Caco-2 (cell line): ENCODE results near the gene SLC46A3. TPM values are rescaled to one million over a fixed set of nuclear protein-coding genes. Genes with fewer than 3 reads are reported as not detected.
A peak's percentile ranks its signal among the peaks of the same experiment; 100 is the strongest.

ENCODE experiments used
- BruUV-seq: library from RNA; stranded (reverse); fragments of 400-500 nt; replicated peaks from 2 replicates; lab custom pipeline; 2021; lab: Mats Ljungman, UMichigan
- CTCF ChIA-PET: fragments of 300-600 bp; sonication (Branson Sonifier 250); formaldehyde crosslinking; loops from one replicate; lab custom pipeline; 2022; ENCODE audit warnings: antibody characterized with exemption; lab: Charles Lee
- POLR2A ChIA-PET: fragments of 300-600 bp; sonication (Branson Sonifier 250); formaldehyde crosslinking; loops from one replicate; lab custom pipeline; 2022; ENCODE audit warnings: antibody characterized with exemption; lab: Charles Lee
- DNase-seq, 2 experiments: peaks; one replicate each; pipeline versions ENCODE4 v3.0.0 to v3.0.0-alpha.2; 2020 to 2022
- H3K27me3 ChIP-seq: replicated peaks from 2 replicates; pipeline ENCODE4 v1.6.0; 2011; ENCODE audit warnings: low read length; ENCODE audit not compliant: control insufficient read depth, insufficient read depth
- H3K36me3 ChIP-seq: 2 replicates; pipeline ENCODE4 v1.5.1; 2011; ENCODE audit warnings: low read length; ENCODE audit not compliant: control insufficient read depth, insufficient read depth
- H3K4me1 ChIP-seq: fragments of 250-450 bp; sonication (Bioruptor Pico); 2 replicates; pipeline ENCODE4 v1.5.1; 2020; ENCODE audit warnings: mild to moderate bottlenecking
- H3K4me3 ChIP-seq: 2 replicates; pipeline ENCODE4 v1.5.1; 2011; ENCODE audit warnings: low read depth, mild to moderate bottlenecking, control low read depth, low read length
- H3K9me3 ChIP-seq: fragments of 250-450 bp; sonication (Bioruptor Pico); 2 replicates; pipeline ENCODE4 v1.5.1; 2020; ENCODE audit warnings: mild to moderate bottlenecking, moderate library complexity
- H3K27ac Mint-ChIP-seq: one replicate; pipeline ENCODE4 v1.8.0; 2022; ENCODE audit warnings: mixed read lengths; ENCODE audit not compliant: unreplicated experiment
- H3K27me3 Mint-ChIP-seq: one replicate; pipeline ENCODE4 v1.8.0; 2022; ENCODE audit warnings: mixed read lengths; ENCODE audit not compliant: insufficient read depth, unreplicated experiment
- H3K36me3 Mint-ChIP-seq: one replicate; pipeline ENCODE4 v1.8.0; 2022; ENCODE audit warnings: mild to moderate bottlenecking, mixed read lengths; ENCODE audit not compliant: insufficient read depth, unreplicated experiment
- H3K4me1 Mint-ChIP-seq: one replicate; pipeline ENCODE4 v1.8.0; 2022; ENCODE audit warnings: low read depth, mixed read lengths; ENCODE audit not compliant: unreplicated experiment
- H3K4me3 Mint-ChIP-seq: one replicate; pipeline ENCODE4 v1.8.0; 2022; ENCODE audit warnings: mild to moderate bottlenecking, moderate library complexity, mixed read lengths; ENCODE audit not compliant: unreplicated experiment
- H3K9me3 Mint-ChIP-seq: one replicate; pipeline ENCODE4 v1.8.0; 2022; ENCODE audit warnings: mixed read lengths; ENCODE audit not compliant: unreplicated experiment
- intact Hi-C: fragments of 100-400 bp; cut with micrococcal nuclease; formaldehyde crosslinking; loops from one replicate; pipeline ENCODE4 v1.10.0; 2022; ENCODE audit not compliant: unreplicated experiment
- total RNA-seq: library from RNA; stranded (reverse); gene quantifications from 2 replicates; pipeline ENCODE4 v1.2.3, GENCODE V29; 2022
- TF ChIP-seq, protein P1 (sequence below), 2 experiments: fragments of 200-600 bp in 1 of 2; IDR thresholded peaks; 1 replicate in 1 of 2; 2 replicates in 1 of 2; pipeline versions ENCODE4 v1.5.1 to v1.8.0; 2011 to 2022; ENCODE audit warnings: antibody characterized with exemption in 1 of 2, control low read depth in 1 of 2, inconsistent platforms in 1 of 2, low read depth in 1 of 2, low read length in 1 of 2, mild to moderate bottlenecking in 1 of 2, moderate library complexity in 1 of 2; ENCODE audit not compliant: insufficient read depth in 1 of 2, severe bottlenecking in 1 of 2, unreplicated experiment in 1 of 2

SLC46A3 gene
- total RNA-seq, 1 experiment from 2014 or later = 2.3 TPM

DNA sequence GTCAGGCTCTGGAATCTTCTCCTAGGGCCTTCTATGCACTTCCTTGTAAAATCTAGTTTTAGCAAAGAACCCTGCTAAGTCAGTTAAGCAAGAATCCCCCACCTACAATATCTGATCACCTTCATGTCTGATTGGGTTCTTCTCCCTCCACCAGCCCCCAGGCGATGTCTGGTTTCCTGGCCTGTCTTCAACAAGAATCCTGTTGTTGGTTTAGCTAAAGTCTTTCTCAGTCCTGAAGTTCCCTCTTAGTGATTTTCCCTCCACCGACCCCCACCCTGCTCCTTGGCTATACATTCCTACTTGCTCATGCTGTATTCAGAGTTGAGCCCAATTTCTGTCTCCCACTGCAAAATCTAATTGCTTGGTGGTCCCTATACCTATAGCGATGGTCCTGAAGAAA lies 35.2 kb upstream of the SLC46A3 start:
- H3K27me3 Mint-ChIP-seq = no peaks in the 10 kb centered on the region
- H3K27ac Mint-ChIP-seq = peak overlapping the region; percentile 91
- Histone ChIP-seq H3K4me1 (peaks cover 20% of the 10 kb centered on the region), H3K9me3 (peaks cover 36% of the 10 kb centered on the region), H3K36me3 (no peaks in the 10 kb centered on the region), H3K4me3 (no peak overlapping the region), H3K27me3 (no peaks in the 10 kb centered on the region)
- intact Hi-C loops = loop anchor here (1.0 kb wide), 1 partner anchor 29 kb away; no protein-coding TSS in a partner anchor
- H3K4me3 Mint-ChIP-seq = no peak overlapping the region
- peaks cover 23% of the 10 kb centered on the region for H3K4me1 Mint-ChIP-seq
- POLR2A ChIA-PET = no interaction called here
- BruUV-seq = TSS peak; percentile 99
- peaks cover 12% of the 10 kb centered on the region for H3K36me3 Mint-ChIP-seq
- CTCF ChIA-PET = no interaction called here
- TF ChIP-seq, protein P1, sequence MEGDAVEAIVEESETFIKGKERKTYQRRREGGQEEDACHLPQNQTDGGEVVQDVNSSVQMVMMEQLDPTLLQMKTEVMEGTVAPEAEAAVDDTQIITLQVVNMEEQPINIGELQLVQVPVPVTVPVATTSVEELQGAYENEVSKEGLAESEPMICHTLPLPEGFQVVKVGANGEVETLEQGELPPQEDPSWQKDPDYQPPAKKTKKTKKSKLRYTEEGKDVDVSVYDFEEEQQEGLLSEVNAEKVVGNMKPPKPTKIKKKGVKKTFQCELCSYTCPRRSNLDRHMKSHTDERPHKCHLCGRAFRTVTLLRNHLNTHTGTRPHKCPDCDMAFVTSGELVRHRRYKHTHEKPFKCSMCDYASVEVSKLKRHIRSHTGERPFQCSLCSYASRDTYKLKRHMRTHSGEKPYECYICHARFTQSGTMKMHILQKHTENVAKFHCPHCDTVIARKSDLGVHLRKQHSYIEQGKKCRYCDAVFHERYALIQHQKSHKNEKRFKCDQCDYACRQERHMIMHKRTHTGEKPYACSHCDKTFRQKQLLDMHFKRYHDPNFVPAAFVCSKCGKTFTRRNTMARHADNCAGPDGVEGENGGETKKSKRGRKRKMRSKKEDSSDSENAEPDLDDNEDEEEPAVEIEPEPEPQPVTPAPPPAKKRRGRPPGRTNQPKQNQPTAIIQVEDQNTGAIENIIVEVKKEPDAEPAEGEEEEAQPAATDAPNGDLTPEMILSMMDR (IDR thresholded peaks at IDR 0.05; ENCODE audit: insufficient read depth in 1 of 2, low read depth in 1 of 2, low read length in 1 of 2, severe bottlenecking in 1 of 2, unreplicated experiment in 1 of 2) = no peak
- DNase-seq = no peak
- peaks cover 70% of the 10 kb centered on the region for H3K9me3 Mint-ChIP-seq

DNA sequence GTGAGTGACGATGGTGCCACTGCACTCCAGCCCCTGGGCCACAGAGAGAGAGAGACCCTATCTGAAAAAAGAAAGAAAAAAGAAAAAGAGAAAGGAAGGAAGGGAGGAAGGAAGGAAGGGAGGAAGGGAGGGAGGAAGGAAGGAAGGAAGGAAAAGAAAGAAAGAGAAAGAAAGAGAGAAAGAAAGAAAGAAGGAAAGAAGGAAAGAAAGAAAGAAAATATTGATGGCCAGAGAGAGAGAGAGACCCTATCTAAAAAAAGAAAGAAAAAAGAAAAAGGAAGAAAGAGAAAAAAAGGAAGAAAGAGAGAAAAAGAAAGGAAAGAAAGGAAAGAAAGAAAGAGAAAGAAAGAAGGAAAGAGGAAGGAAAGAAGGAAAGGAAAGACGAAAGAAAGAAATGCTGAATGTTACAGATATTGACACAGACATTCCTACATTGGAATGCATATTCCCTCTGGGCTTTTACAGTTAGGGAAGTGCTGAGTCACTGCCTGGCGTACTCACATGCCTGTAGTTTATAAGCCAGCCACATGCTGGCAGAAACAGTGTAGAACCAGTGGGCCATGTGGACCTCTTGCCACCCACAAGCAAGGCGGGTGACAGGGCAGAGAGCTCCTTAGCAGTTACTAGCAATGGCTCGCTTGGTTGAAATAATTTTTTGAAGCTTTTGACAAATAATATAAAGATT lies 34.6 kb upstream of the SLC46A3 start:
- H3K4me1 ChIP-seq = peaks cover 20% of the 10 kb centered on the region
- H3K9me3 Mint-ChIP-seq = peaks cover 66% of the 10 kb centered on the region
- peak overlapping the region; percentile 91 for H3K27ac Mint-ChIP-seq
- peak; percentile 71 to 84 for DNase-seq
- H3K27me3 Mint-ChIP-seq = no peaks in the 10 kb centered on the region
- peak overlapping the region; percentile 31 for H3K4me3 Mint-ChIP-seq
- H3K36me3 ChIP-seq = no peaks in the 10 kb centered on the region
- peaks cover 23% of the 10 kb centered on the region for H3K4me1 Mint-ChIP-seq
- no peak overlapping the region for H3K4me3 ChIP-seq
- TF ChIP-seq, protein P1 (IDR thresholded peaks at IDR 0.05; ENCODE audit: insufficient read depth in 1 of 2, low read depth in 1 of 2, low read length in 1 of 2, severe bottlenecking in 1 of 2, unreplicated experiment in 1 of 2) = peak in 1 of 2 experiments; percentile 5
- no peaks in the 10 kb centered on the region for H3K27me3 ChIP-seq
- peaks cover 12% of the 10 kb centered on the region for H3K36me3 Mint-ChIP-seq
- CTCF ChIA-PET = no interaction called here
- intact Hi-C loops = loop anchor here (1.0 kb wide), 1 partner anchor 28 kb away; no protein-coding TSS in a partner anchor
- BruUV-seq = no TSS peak
- H3K9me3 ChIP-seq = peaks cover 30% of the 10 kb centered on the region
- POLR2A ChIA-PET = no interaction called here

DNA sequence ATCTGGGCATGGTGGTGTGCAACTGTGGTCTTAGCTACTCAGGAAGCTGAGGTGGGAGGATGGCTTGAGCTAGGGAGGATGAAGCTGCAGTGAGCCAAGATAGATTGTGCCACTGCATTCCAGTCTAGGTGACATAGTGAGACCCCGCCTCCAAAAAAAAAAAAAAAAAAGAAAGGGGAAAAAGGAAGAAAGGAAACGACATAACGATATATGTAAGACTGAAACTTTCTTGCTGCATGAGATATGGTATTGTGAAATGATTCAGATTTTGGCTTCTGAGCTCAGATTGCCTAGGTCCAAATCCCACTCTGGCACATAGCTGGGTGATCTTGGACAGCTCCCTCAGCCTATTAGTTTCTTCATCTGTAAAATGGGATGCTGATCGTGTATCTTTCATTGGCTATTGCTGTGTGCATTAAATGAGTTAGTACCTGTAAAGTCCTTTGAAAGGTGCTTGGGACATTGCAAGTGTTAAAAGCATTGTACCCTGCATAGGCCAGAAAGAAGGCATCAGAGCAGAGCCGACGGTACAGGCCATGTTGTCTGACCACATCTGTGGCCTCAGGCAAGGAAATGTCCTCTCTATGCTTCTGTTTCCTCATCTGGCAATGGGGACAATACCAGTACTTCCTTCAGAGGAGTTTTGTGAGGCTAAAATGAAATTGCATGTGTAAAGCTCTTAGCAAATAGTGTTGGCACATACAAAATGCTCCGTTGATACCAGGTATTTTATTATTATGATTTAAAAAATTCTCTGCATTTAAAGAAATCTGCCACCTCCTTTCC lies 32.6 kb upstream of the SLC46A3 start:
- Mint-ChIP-seq H3K4me3 (no peak overlapping the region), H3K36me3 (peaks cover 12% of the 10 kb centered on the region), H3K9me3 (peaks cover 55% of the 10 kb centered on the region), H3K27me3 (no peaks in the 10 kb centered on the region), H3K4me1 (peaks cover 23% of the 10 kb centered on the region), H3K27ac (no peak overlapping the region)
- no peaks in the 10 kb centered on the region for H3K36me3 ChIP-seq
- H3K4me1 ChIP-seq = peaks cover 20% of the 10 kb centered on the region
- intact Hi-C loops = no loop called here
- BruUV-seq = no TSS peak
- TF ChIP-seq, protein P1 (IDR thresholded peaks at IDR 0.05; ENCODE audit: insufficient read depth in 1 of 2, low read depth in 1 of 2, low read length in 1 of 2, severe bottlenecking in 1 of 2, unreplicated experiment in 1 of 2) = no peak
- POLR2A ChIA-PET = no interaction called here
- H3K4me3 ChIP-seq = no peak overlapping the region
- no peak for DNase-seq
- peaks cover 22% of the 10 kb centered on the region for H3K9me3 ChIP-seq
- no peaks in the 10 kb centered on the region for H3K27me3 ChIP-seq
- CTCF ChIA-PET = no interaction called here
